ENCODE data around the gene KMT2C. TPM values are rescaled to one million over a fixed set of nuclear protein-coding genes. Genes with fewer than 3 reads are reported as not detected.

KMT2C gene
- total RNA-seq, 4 donors from 2014 or later = 44.1 to 67.6 (median 63.9) TPM

- Histone ChIP-seq H3K27me3 (no peaks in the 10 kb centered on the region), H3K9me3 (no peaks in the 10 kb centered on the region), H3K36me3 (no peaks in the 10 kb centered on the region), H3K27ac (no peak overlapping the region), H3K4me3 (no peak overlapping the region), H3K4me1 (peaks cover 11 to 13% of the 10 kb centered on the region in 2 donors)
- no peak for ATAC-seq
- intact Hi-C loops (cut with DNase I; ENCODE audit: low total_unique reads) (loop anchor here (10.0 kb wide), 2 partner anchors 238 to 1382 kb away; partner anchors contain the start of genes AGAP3, FASTK and TMUB1), in situ Hi-C loops (cut with MboI; ENCODE audit: low sequenced_read_pairs in 4 of 4) (no loop called here)
- TF ChIP-seq CTCF (IDR thresholded peaks at IDR 0.05 in 4 of 5, conservative IDR thresholded peaks at IDR 0.05 in 1 of 5) (no peak), POLR2A (IDR thresholded peaks at IDR 0.05) (no peak)
- no peak for DNase-seq
These were observed 31.4 kb upstream of the KMT2C start for GRCh38 chr7:152467225-152467624.

GRCh38 chr7:152465119-152465387, 29.2 kb upstream of the KMT2C start:
- no peak for DNase-seq
- H3K36me3 ChIP-seq = no peaks in the 10 kb centered on the region
- no peaks in the 10 kb centered on the region for H3K9me3 ChIP-seq
- no peak for ATAC-seq
- in situ Hi-C loops (cut with MboI; ENCODE audit: low sequenced_read_pairs in 4 of 4) (no loop called here), intact Hi-C loops (cut with DNase I; ENCODE audit: low total_unique reads) (loop anchor here (10.0 kb wide), 2 partner anchors 240 to 1380 kb away; partner anchors contain the start of genes AGAP3, FASTK and TMUB1)
- H3K4me3 ChIP-seq = peak overlapping the region; percentile 77 to 99 (median 78)
- TF ChIP-seq CTCF (IDR thresholded peaks at IDR 0.05 in 4 of 5, conservative IDR thresholded peaks at IDR 0.05 in 1 of 5) = no peak
- H3K27ac ChIP-seq = peak overlapping the region; percentile 90 to 100 (median 98)
- no peaks in the 10 kb centered on the region for H3K27me3 ChIP-seq
- H3K4me1 ChIP-seq = peaks cover 11 to 13% of the 10 kb centered on the region in 2 donors

- in situ Hi-C loops (cut with MboI; ENCODE audit: low sequenced_read_pairs in 4 of 4) = no loop called here
- peaks cover 11 to 13% of the 10 kb centered on the region in 2 donors for H3K4me1 ChIP-seq
- ATAC-seq = peak; percentile 55 to 61
These were observed 28.7 kb upstream of the KMT2C start for GRCh38 chr7:152464312-152465118.

DNA sequence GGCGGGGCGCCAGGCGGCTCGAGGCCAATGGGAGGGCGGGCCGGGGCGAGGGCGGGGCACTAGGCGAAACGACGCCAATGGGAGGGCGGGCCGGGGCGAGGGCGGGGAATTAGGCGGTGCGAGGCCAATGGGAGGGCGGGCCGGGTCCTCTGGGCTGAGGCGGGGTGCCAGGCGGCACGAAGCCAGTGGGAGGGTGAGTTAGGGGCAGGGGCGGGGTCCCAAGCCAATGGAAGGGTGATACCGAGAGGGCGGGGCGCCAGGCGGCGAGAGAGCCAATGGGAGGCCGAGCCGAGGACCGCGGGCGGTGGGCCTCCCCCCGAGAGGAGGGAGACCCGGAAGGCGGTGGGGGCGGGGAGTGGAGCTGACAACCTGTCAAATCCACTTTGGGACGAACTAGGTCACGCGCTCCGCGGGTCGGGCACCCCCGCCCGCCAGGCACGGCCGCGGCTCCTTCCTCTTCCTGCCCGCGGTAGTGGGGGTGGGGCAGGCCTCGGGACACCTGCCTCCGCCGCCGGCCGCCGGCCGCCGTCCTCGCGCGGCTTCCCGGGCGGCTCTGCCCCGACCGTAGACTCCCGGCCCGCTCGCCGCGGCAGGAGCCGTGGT, 28.0 kb upstream of the KMT2C start:
- in situ Hi-C loops (cut with MboI; ENCODE audit: low sequenced_read_pairs in 4 of 4) = no loop called here
- intact Hi-C loops (cut with DNase I; ENCODE audit: low total_unique reads) = loop anchor here (1.0 to 10.0 kb wide), 6 partner anchors 28 to 1379 kb away; partner anchors contain the start of genes ACTR3B, AGAP3, FASTK and KMT2C

More at GRCh38 chr7:152464312-152465118, 28.7 kb upstream of the KMT2C start:
- H3K27me3 ChIP-seq = no peaks in the 10 kb centered on the region
- peak overlapping the region; percentile 90 to 100 (median 98) for H3K27ac ChIP-seq
- intact Hi-C loops (cut with DNase I; ENCODE audit: low total_unique reads) = loop anchor here (1.0 to 10.0 kb wide), 4 partner anchors 213 to 1380 kb away; partner anchors contain the start of genes ACTR3B, AGAP3, FASTK and TMUB1
- TF ChIP-seq POLR2A (IDR thresholded peaks at IDR 0.05) = peak; percentile 13 to 48
- peak in 2 of 5 experiments; percentile 21 for TF ChIP-seq CTCF (IDR thresholded peaks at IDR 0.05 in 4 of 5, conservative IDR thresholded peaks at IDR 0.05 in 1 of 5)
- no peaks in the 10 kb centered on the region for H3K9me3 ChIP-seq
- no peaks in the 10 kb centered on the region for H3K36me3 ChIP-seq
- DNase-seq = peak; percentile 49 to 63
- peak overlapping the region; percentile 77 to 99 (median 78) for H3K4me3 ChIP-seq

More for the DNA sequence above, 28.0 kb upstream of the KMT2C start:
- H3K27ac ChIP-seq = peak overlapping the region; percentile 92 to 100 (median 99)
- no peaks in the 10 kb centered on the region for H3K9me3 ChIP-seq
- H3K4me3 ChIP-seq = peak overlapping the region; percentile 84 to 99 (median 88)
- no peaks in the 10 kb centered on the region for H3K27me3 ChIP-seq
- TF ChIP-seq CTCF (IDR thresholded peaks at IDR 0.05 in 4 of 5, conservative IDR thresholded peaks at IDR 0.05 in 1 of 5) = no peak
- peak; percentile 94 to 97 for TF ChIP-seq POLR2A (IDR thresholded peaks at IDR 0.05)
- H3K36me3 ChIP-seq = no peaks in the 10 kb centered on the region
- H3K4me1 ChIP-seq = peaks cover 11 to 13% of the 10 kb centered on the region in 2 donors
- ATAC-seq = peak; percentile 89 to 93
- peak; percentile 100 for DNase-seq

All from gastrocnemius medialis (tissue), 4 donors.